Stimulated activated naive CD8-positive, alpha-beta T cell treated with anti-CD3 and anti-CD28 coated beads, Interleukin-15, amount 100 ng/mL, for 72 hours (primary cell): ENCODE measurements around the gene SHCBP1.
"Not testable (repeated sequence)": the region's sequence is repeated elsewhere in the genome, so short reads cannot be mapped to it uniquely, and the experiment has no call there.

Experiments used
- ATAC-seq: fragments of 150-1000 bp; cut with Tn5 transposase; 2 replicates; pipeline ENCODE4 v1.10.0; 2021; ENCODE audit warnings: mild to moderate bottlenecking, moderate library complexity
- DNase-seq, 2 donors: peaks; one replicate each; pipeline ENCODE4 v3.0.0; 2021 to 2022
- H3K27ac Mint-ChIP-seq, 2 donors: one replicate each; pipeline ENCODE4 v1.8.0; 2022; ENCODE audit warnings: mild to moderate bottlenecking in 2 of 2, mixed read lengths in 2 of 2, moderate library complexity in 2 of 2
- H3K27me3 Mint-ChIP-seq: one replicate; pipeline ENCODE4 v1.8.0; 2022; ENCODE audit warnings: mixed read lengths
- H3K4me1 Mint-ChIP-seq: one replicate; pipeline ENCODE4 v1.8.0; 2022; ENCODE audit warnings: mild to moderate bottlenecking, mixed read lengths
- H3K4me3 Mint-ChIP-seq, 2 donors: one replicate each; pipeline ENCODE4 v1.8.0; 2022; ENCODE audit warnings: mild to moderate bottlenecking in 2 of 2, mixed read lengths in 2 of 2, moderate library complexity in 1 of 2
- H3K9me3 Mint-ChIP-seq, 2 donors: one replicate each; pipeline ENCODE4 v1.8.0; 2022; ENCODE audit warnings: mixed read lengths in 2 of 2

The SHCBP1 gene

DNA sequence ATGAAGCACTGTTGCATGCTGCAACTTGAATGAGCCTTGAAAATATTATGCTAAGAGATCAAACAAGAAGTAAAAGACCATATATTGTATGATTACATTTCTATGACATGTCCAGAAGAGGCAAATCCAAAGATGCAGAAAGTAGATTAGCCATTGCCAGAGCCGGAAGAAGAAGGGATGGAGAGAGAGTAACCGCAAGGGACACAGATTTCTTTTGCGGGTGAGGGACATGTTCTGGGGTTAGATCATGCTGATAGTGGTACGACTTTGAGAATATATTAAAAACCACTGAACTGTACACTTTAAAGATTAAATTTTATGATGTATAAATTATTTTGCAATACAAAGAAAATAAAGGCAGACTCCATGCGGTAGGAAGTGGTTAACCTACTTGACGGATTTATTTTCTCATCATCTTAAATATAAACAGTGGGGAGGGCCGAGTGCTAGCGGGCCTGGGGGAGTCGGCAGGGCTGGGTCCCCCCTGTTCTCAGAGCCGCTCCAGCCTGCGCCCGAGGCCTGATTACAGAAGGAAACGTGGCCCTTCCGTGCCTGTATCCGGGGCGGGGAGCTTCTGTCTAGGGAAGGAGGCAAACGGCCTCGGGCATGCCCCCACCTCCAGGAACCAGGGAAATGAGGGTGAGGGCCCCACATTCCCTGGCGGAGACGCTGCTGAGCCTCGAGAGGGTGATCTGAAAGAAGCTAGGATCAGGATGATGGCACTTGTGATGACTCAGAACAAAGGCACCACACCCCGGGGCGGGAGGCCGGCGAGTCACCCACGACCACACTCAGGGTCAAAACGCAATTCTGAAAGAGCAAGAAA lies 48.0 kb downstream of the SHCBP1 start:
- H3K4me1 Mint-ChIP-seq: no peaks in the 10 kb centered on the region
- peak overlapping the region in 1 of 2 donors; percentile 78 for H3K27ac Mint-ChIP-seq
- H3K9me3 Mint-ChIP-seq: no peaks in the 10 kb centered on the region
- ATAC-seq (no peak), DNase-seq (no peak)
- H3K27me3 Mint-ChIP-seq: peaks cover 7% of the 10 kb centered on the region
- H3K4me3 Mint-ChIP-seq: no peak overlapping the region

DNA sequence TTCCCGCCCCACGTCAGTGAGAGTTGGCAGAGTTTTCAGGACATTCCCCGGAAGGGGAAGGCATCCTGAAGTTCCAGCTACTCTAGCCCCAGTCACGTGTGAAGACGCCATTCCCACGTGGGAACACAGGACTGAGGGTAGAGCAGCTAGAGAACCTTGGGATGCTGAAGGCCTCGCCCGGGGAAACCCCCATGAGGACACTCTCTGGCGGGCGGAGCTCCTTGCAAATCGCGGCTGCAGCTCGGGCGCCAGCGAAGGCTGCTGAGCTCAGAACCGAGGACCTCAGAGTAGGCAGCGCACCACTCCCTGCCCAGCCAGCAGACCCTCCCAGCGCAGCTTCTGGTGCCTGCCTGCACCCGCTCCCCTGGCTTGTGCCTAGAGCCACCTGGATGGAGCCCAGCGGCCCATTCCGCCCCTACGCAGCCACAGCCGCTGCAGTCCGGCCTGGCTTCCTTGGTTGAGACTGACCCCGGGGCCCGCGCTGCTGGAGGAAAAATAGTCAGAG lies 51.9 kb downstream of the SHCBP1 start:
- Mint-ChIP-seq H3K27me3 (peaks cover 7% of the 10 kb centered on the region), H3K4me3 (no peak overlapping the region), H3K27ac (no peak overlapping the region), H3K4me1 (no peaks in the 10 kb centered on the region), H3K9me3 (no peaks in the 10 kb centered on the region)
- ATAC-seq (no peak), DNase-seq (no peak)

DNA sequence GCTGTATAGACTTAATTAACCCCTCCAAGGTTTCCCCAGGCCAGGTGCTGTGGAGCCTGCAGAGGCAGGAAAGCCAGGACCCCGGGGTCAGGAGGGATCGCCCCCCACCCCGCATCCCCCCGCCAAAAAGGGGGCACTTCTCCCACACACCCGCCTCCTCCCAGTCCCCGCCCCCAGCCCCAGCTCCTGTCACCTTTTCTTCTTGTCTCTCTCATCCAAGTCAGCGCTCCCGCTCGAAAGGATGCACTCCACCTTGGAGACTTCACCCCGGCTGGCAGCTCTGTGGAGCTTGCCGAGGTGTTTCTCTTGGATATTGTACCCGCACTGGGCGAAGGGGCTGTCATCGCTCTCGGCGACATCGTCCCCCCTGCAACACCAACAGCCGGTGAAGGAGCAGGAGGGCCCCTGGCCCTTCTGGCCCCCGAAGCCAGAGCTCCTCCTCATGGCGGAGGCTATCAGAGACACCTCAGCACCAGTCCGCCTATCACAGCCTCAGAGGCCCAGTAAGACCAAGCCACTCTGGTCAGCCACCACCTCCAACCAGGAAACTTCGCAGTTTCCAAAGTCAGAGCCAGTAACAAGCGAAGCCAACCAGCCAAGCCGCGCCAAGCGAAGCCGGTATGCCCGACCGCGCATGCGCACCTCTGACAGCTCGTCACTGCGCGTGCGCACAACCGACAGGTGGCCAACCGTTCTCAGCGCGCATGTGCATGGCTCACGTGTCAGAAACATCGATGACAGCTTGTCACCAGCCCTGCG lies 52.5 kb downstream of the SHCBP1 start:
- Mint-ChIP-seq H3K4me1 (no peaks in the 10 kb centered on the region), H3K4me3 (no peak overlapping the region), H3K9me3 (no peaks in the 10 kb centered on the region), H3K27ac (no peak overlapping the region), H3K27me3 (peaks cover 7% of the 10 kb centered on the region)
- ATAC-seq (peak; percentile 37), DNase-seq (no peak)

DNA sequence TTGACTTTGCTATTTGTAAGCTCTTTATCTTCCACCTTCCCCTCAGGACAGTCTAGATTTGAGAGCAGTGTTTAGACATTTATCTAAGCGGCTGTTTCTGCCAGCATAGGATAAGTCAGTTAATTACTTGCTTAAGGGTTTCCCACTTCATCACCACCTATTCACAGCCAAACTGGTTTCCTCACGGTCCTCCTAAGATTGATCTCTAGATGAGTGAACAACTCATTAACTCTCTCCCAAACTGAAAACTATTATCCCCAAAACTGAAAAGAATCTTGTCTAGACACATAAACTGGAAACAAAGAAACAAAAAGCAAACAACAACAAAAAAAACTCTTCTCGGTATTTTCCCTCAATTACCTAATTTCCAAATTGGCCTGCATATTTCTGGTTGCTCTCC lies 58.2 kb downstream of the SHCBP1 start:
- DNase-seq (no peak), ATAC-seq (no peak)
- no peaks in the 10 kb centered on the region for H3K27me3 Mint-ChIP-seq
- no peaks in the 10 kb centered on the region for H3K9me3 Mint-ChIP-seq
- H3K27ac Mint-ChIP-seq: no peak overlapping the region
- no peaks in the 10 kb centered on the region for H3K4me1 Mint-ChIP-seq
- H3K4me3 Mint-ChIP-seq: no peak overlapping the region

DNA sequence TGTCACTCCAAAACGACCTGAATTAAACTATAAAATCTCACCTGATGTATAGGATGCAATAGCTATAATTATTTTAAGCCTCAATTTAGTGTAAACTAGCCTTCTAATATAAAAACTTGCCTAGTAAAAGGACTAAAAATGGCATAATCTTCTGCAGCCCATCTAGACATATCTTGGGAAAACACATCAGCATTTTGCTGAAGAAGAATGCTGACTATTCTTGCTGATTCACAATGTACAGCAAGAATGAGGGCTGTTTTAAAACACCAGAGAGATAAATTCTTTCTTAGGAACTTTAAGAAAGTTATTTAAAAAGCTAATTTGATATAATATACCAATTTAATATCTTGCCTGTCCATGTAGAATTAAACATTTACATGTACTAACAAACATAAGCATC lies 63.2 kb downstream of the SHCBP1 start:
- DNase-seq (no peak), ATAC-seq (no peak)
- Mint-ChIP-seq H3K4me1 (peaks cover 5% of the 10 kb centered on the region), H3K27ac (no peak overlapping the region), H3K9me3 (no peaks in the 10 kb centered on the region), H3K27me3 (peaks cover 19% of the 10 kb centered on the region), H3K4me3 (no peak overlapping the region)

DNA sequence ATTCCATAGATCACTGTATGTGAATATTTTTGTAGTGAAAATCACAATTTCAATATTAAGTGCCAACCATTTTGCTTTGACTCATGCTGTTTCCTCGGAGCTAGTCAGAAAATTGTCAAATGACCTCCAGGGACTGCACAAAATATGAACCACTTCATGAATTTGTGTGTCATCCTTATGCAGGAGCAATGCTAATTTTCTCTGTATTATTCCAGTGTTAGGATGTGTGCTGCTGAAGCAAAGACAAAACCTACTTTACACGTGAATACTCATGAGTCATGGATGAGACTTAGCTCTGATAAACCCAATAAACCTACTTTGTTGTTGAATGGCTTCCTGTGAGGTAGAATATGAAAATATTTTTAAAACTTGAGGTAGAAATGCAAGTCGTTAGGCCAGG lies 65.2 kb downstream of the SHCBP1 start:
- Mint-ChIP-seq H3K27me3 (peaks cover 19% of the 10 kb centered on the region), H3K4me1 (peaks cover 5% of the 10 kb centered on the region), H3K4me3 (no peak overlapping the region), H3K27ac (no peak overlapping the region), H3K9me3 (no peaks in the 10 kb centered on the region)
- DNase-seq (no peak), ATAC-seq (no peak)

DNA sequence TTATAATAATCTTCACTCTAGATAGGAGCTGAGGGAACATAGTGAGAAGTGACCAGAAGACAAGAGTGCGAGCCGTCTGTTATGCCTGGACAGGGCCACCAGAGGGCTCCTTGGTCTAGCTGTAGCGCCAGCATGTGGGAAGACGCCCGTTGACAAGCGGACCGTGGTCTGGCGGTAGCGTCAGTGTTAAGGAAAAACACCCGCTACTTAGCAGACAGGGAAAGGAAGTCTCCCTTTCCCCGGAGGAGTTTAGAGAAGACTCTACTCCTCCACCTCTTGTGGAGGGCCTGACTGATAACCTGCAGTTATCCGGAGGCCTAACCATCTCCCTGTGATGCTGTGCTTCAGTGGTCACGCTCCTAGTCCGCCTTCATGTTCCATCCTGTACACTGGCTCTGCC lies 66.7 kb downstream of the SHCBP1 start:
- peak; percentile 40 to 52 for DNase-seq
- not testable (repeated sequence) for H3K4me3 Mint-ChIP-seq, H3K4me1 Mint-ChIP-seq, ATAC-seq, H3K9me3 Mint-ChIP-seq
- peak overlapping the region in 1 of 2 donors; percentile 83 for H3K27ac Mint-ChIP-seq
- H3K27me3 Mint-ChIP-seq: peaks cover 19% of the 10 kb centered on the region

DNA sequence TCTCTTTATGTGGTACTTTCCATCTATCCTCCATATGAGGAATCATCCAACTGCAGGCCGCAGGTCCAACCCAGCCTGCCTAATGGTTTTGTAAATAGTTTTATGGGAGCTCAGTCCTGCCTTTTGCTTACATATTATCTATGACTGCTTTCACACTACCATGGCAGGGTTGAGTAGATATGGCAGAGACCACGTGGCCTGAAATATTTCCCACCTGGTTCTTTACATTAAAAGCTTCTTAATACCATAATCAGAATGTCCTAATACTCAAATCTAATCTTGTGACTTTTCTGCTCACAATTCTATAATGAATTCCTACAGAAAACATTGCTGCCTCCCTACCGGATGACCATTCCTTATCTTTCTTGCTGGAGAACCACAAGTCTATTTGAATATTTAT lies 71.7 kb downstream of the SHCBP1 start:
- H3K4me1 Mint-ChIP-seq: no peaks in the 10 kb centered on the region
- no peak overlapping the region for H3K27ac Mint-ChIP-seq
- DNase-seq (no peak), ATAC-seq (no peak)
- H3K27me3 Mint-ChIP-seq: peaks cover 2% of the 10 kb centered on the region
- no peaks in the 10 kb centered on the region for H3K9me3 Mint-ChIP-seq
- no peak overlapping the region for H3K4me3 Mint-ChIP-seq
